K562 (cell line): ENCODE data around the gene KIF23. TPM values are rescaled to one million over a fixed set of nuclear protein-coding genes. Genes with fewer than 3 reads are reported as not detected.

Experiments
- ATF1 ChIP-seq, 2 experiments: fragments of 450-650 bp in 1 of 2; IDR thresholded peaks; 2 replicates each; pipeline ENCODE4 v1.6.1; 2016; ENCODE audit warnings: missing compliant biosample characterization in 1 of 2, missing genetic modification characterization in 1 of 2
- IRF2 ChIP-seq: sonication (generic); formaldehyde crosslinking; IDR thresholded peaks from 2 replicates; pipeline ENCODE4 v1.8.1; 2022; ENCODE audit warnings: mild to moderate bottlenecking, missing genetic modification reagents
- NFIC ChIP-seq: fragments of 450-650 bp; IDR thresholded peaks from 2 replicates; pipeline ENCODE4 v1.6.1; 2017; ENCODE audit warnings: mild to moderate bottlenecking, inconsistent platforms
- PHF8 ChIP-seq: fragments of 200-600 bp; sonication (generic); IDR thresholded peaks from 2 replicates; pipeline ENCODE4 v1.6.1; 2012; ENCODE audit warnings: mixed run types, mild to moderate bottlenecking, inconsistent platforms, low read length, moderate library complexity, borderline replicate concordance
- RBM17 ChIP-seq: fragments of 200-400 bp; formaldehyde crosslinking; IDR thresholded peaks from 2 replicates; pipeline ENCODE4 v1.6.1; 2017; ENCODE audit warnings: low read depth, mild to moderate bottlenecking, low read length, borderline replicate concordance
- SIN3A ChIP-seq, 2 experiments: fragments of 150-350 bp in 1 of 2; IDR thresholded peaks; 2 replicates each; pipeline ENCODE4 v1.6.1; 2011 to 2016; ENCODE audit warnings: borderline replicate concordance in 2 of 2, low read depth in 2 of 2, low read length in 2 of 2, mild to moderate bottlenecking in 2 of 2, moderate library complexity in 2 of 2; ENCODE audit not compliant: control insufficient read depth in 1 of 2
- polyA plus RNA-seq, 8 experiments: library from polyadenylated mRNA; depleted of rRNA in 4 of 8; stranded (reverse) in 5 of 8; unstranded in 3 of 8; fragments of >200 nt; fragmentation: Nextera tagmentation in 2 of 8; fragmentation: Illumina TruSeq in 1 of 8; extraction: Ambion mirVana in 2 of 8; extraction: Trizol in 1 of 8; gene quantifications; 2 replicates each; pipeline versions ENCODE4 v1.2.1 to v1.2.3, GENCODE V29; 2011 to 2014; ENCODE audit warnings: inconsistent platforms in 1 of 8, missing spikeins in 1 of 8
- total RNA-seq, 7 experiments: library from RNA; depleted of rRNA in 6 of 7; stranded (reverse); fragments of >200 nt in 6 of 7; fragmentation: Illumina TruSeq in 2 of 7; extraction: Trizol in 2 of 7; gene quantifications; 2 replicates each; pipeline versions ENCODE4 v1.2.1 to v1.2.3, GENCODE V29; 2011 to 2021; ENCODE audit warnings: low replicate concordance in 1 of 7
- TF ChIP-seq, protein P1 (sequence below): fragments of 450-650 bp; IDR thresholded peaks from 2 replicates; pipeline ENCODE4 v1.6.1; 2018; ENCODE audit not compliant: partially characterized antibody
- TF ChIP-seq, protein P2 (sequence below), 3 experiments: IDR thresholded peaks in 2 of 3; conservative IDR thresholded peaks in 1 of 3; 2 replicates each; pipeline ENCODE4 v1.5.1; 2011 to 2012; ENCODE audit warnings: low read length in 3 of 3, mild to moderate bottlenecking in 3 of 3, control low read depth in 2 of 3, improper control_type of control experiment in 1 of 3, inconsistent platforms in 1 of 3, low read depth in 1 of 3, mixed read lengths in 1 of 3, moderate library complexity in 1 of 3; ENCODE audit not compliant: insufficient read depth in 2 of 3
- TF ChIP-seq, protein P3 (sequence below): fragments of 450-650 bp; IDR thresholded peaks from 2 replicates; pipeline ENCODE4 v1.6.1; 2017; ENCODE audit warnings: mild to moderate bottlenecking, moderate library complexity
- TF ChIP-seq, protein P4 (sequence below): fragments of 250-450 bp; sonication (Bioruptor Pico); IDR thresholded peaks from 2 replicates; pipeline ENCODE4 v1.9.0; 2021; ENCODE audit warnings: mild to moderate bottlenecking
- TF ChIP-seq, protein P5 (sequence below), 3 experiments: fragments of 200-800 bp in 1 of 3; fragments of 250-450 bp in 1 of 3; fragments of 450-650 bp in 1 of 3; sonication (Bioruptor Pico) in 1 of 3; sonication (Bioruptor generic) in 1 of 3; formaldehyde crosslinking in 1 of 3; IDR thresholded peaks; 2 replicates each; pipeline versions ENCODE4 v1.6.1 to v1.8.0; 2016 to 2022; ENCODE audit warnings: mild to moderate bottlenecking in 2 of 3, missing genetic modification characterization in 2 of 3, missing compliant biosample characterization in 1 of 3, moderate library complexity in 1 of 3

The KIF23 gene
- total and polyA plus RNA-seq, 9 of the 15 experiments (the other 6 are each of a cell fraction or from before 2014, with no cell fraction given): 29.4 to 58.2 (median 41.9) TPM

DNA sequence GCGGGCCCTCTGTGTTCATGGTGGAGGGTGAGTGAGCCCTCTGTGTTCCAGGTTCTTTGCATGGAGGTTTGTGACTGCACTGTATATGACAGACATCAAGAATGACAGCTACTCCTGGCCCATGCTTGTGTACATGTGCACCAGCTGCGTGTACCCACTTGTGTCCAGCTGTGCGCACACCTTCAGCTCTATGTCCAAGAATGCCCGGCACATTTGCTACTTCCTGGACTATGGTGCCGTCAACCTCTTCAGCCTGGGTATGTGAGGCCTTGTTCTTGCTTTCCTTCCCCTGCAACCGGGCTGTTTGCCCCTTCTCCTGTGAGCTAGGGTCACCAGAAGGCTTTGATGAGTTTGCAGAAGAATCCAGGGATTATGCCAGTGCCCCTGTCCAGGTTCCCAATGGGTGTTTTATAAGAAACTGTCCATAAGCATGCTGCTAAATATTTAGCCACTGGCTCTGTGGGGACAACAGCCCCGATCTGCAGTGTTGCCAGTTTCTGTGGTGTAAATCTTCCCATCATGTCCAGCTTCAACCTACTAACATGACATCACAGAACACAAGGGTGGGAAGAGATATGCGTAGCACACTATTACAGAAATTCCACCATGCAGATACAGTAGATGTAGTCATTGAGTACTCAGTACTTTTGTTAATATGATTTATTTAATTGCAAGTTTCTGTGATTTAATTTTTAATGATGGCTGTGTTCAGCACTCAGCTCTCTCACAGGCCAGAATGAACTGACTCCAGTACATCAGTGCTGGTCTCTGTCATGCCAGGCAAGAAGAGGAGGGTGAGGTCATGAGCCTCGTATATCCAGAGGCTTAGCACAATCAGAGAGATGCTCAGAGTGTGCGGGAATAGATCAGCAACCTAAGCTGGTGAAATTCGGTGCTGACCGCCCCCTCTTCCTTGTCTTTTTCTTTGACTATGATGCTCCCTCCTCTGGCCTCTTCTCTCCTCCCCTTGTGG is 29.2 kb upstream of the KIF23 start (continued):
- TF ChIP-seq, protein P1, sequence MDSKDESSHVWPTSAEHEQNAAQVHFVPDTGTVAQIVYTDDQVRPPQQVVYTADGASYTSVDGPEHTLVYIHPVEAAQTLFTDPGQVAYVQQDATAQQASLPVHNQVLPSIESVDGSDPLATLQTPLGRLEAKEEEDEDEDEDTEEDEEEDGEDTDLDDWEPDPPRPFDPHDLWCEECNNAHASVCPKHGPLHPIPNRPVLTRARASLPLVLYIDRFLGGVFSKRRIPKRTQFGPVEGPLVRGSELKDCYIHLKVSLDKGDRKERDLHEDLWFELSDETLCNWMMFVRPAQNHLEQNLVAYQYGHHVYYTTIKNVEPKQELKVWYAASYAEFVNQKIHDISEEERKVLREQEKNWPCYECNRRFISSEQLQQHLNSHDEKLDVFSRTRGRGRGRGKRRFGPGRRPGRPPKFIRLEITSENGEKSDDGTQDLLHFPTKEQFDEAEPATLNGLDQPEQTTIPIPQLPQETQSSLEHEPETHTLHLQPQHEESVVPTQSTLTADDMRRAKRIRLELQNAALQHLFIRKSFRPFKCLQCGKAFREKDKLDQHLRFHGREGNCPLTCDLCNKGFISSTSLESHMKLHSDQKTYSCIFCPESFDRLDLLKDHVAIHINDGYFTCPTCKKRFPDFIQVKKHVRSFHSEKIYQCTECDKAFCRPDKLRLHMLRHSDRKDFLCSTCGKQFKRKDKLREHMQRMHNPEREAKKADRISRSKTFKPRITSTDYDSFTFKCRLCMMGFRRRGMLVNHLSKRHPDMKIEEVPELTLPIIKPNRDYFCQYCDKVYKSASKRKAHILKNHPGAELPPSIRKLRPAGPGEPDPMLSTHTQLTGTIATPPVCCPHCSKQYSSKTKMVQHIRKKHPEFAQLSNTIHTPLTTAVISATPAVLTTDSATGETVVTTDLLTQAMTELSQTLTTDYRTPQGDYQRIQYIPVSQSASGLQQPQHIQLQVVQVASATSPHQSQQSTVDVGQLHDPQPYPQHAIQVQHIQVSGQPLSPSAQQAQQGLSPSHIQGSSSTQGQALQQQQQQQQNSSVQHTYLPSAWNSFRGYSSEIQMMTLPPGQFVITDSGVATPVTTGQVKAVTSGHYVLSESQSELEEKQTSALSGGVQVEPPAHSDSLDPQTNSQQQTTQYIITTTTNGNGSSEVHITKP: no peak
- TF ChIP-seq NFIC (no peak), ATF1 (CRISPR knock-in tag; IDR thresholded peaks at IDR 0.05) (no peak), ATF1 (tag; IDR thresholded peaks at IDR 0.05) (no peak), SIN3A (IDR thresholded peaks at IDR 0.05; ENCODE audit: borderline replicate concordance in 2 of 2, control insufficient read depth in 1 of 2, low read depth in 2 of 2, low read length in 2 of 2) (no peak), PHF8 (no peak), IRF2 (no peak), RBM17 (no peak)
- TF ChIP-seq, protein P2, sequence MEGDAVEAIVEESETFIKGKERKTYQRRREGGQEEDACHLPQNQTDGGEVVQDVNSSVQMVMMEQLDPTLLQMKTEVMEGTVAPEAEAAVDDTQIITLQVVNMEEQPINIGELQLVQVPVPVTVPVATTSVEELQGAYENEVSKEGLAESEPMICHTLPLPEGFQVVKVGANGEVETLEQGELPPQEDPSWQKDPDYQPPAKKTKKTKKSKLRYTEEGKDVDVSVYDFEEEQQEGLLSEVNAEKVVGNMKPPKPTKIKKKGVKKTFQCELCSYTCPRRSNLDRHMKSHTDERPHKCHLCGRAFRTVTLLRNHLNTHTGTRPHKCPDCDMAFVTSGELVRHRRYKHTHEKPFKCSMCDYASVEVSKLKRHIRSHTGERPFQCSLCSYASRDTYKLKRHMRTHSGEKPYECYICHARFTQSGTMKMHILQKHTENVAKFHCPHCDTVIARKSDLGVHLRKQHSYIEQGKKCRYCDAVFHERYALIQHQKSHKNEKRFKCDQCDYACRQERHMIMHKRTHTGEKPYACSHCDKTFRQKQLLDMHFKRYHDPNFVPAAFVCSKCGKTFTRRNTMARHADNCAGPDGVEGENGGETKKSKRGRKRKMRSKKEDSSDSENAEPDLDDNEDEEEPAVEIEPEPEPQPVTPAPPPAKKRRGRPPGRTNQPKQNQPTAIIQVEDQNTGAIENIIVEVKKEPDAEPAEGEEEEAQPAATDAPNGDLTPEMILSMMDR (IDR thresholded peaks at IDR 0.05 in 2 of 3, conservative IDR thresholded peaks at IDR 0.05 in 1 of 3; ENCODE audit: insufficient read depth in 2 of 3, low read depth in 1 of 3, low read length in 3 of 3): no peak
- TF ChIP-seq, protein P3, sequence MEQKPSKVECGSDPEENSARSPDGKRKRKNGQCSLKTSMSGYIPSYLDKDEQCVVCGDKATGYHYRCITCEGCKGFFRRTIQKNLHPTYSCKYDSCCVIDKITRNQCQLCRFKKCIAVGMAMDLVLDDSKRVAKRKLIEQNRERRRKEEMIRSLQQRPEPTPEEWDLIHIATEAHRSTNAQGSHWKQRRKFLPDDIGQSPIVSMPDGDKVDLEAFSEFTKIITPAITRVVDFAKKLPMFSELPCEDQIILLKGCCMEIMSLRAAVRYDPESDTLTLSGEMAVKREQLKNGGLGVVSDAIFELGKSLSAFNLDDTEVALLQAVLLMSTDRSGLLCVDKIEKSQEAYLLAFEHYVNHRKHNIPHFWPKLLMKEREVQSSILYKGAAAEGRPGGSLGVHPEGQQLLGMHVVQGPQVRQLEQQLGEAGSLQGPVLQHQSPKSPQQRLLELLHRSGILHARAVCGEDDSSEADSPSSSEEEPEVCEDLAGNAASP: no peak
- TF ChIP-seq, protein P4, sequence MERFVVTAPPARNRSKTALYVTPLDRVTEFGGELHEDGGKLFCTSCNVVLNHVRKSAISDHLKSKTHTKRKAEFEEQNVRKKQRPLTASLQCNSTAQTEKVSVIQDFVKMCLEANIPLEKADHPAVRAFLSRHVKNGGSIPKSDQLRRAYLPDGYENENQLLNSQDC: no peak
- TF ChIP-seq, protein P5, sequence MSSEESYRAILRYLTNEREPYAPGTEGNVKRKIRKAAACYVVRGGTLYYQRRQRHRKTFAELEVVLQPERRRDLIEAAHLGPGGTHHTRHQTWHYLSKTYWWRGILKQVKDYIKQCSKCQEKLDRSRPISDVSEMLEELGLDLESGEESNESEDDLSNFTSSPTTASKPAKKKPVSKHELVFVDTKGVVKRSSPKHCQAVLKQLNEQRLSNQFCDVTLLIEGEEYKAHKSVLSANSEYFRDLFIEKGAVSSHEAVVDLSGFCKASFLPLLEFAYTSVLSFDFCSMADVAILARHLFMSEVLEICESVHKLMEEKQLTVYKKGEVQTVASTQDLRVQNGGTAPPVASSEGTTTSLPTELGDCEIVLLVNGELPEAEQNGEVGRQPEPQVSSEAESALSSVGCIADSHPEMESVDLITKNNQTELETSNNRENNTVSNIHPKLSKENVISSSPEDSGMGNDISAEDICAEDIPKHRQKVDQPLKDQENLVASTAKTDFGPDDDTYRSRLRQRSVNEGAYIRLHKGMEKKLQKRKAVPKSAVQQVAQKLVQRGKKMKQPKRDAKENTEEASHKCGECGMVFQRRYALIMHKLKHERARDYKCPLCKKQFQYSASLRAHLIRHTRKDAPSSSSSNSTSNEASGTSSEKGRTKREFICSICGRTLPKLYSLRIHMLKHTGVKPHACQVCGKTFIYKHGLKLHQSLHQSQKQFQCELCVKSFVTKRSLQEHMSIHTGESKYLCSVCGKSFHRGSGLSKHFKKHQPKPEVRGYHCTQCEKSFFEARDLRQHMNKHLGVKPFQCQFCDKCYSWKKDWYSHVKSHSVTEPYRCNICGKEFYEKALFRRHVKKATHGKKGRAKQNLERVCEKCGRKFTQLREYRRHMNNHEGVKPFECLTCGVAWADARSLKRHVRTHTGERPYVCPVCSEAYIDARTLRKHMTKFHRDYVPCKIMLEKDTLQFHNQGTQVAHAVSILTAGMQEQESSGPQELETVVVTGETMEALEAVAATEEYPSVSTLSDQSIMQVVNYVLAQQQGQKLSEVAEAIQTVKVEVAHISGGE (CRISPR knock-in tag; IDR thresholded peaks at IDR 0.05): no peak
